HG02610 (cell line): Measurements from ENCODE around the gene SEC31A.
"Not testable (repeated sequence)": the region's sequence is repeated elsewhere in the genome, so short reads cannot be mapped to it uniquely, and the experiment has no call there.

Source experiments
- ATAC-seq: cut with Tn5 transposase; IDR thresholded peaks from one replicate; pipeline ENCODE4 v1.9.1; 2021; ENCODE audit warnings: mild to moderate bottlenecking, moderate library complexity; ENCODE audit not compliant: unreplicated experiment

The SEC31A gene

DNA sequence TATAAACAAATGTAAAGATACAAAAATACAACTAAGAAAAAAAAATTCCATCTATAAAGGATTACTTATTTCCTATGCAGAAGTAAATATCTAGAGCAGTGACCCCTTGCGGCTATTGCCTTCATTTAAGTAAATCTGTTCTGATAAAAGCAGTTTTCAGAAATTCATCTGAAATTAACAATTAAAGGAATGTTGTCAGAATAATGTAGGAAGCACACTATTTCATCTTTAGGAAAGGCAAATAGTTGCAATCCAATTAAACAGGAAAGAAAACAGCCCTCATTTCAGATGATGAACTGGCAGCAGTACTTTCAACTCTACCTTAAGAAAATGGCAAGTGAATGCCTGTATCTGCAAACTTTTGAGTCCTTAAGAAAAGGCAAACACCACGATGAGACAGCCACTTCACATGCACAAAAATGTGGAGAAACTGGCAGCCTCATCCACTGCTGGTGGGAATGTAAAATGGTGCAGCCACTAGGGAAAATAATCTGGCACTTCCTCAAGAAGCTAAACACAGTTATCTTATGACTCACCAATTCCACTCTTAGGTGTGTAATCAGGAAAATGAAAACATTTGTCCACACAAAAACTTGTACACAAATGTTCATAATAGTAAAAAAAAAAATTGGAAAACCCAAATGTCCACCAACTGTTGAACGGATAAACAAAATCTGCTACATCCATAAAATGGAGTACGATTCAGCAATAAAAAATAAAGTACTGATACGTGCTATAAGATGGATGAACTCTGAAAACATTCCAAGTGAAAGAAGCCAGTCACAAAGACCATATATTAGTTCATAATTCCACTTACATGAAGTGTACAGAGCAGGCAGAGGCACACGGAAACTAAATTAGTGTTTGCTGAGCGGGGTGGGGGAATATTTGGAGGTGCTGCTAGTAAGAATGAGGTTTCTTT is 7.6 kb upstream of the SEC31A start:
- no peak for ATAC-seq

- ATAC-seq = no peak
Measured at GRCh38 chr4:82896755-82897154, 5.8 kb upstream of the SEC31A start.

- no peak for ATAC-seq
Measured at GRCh38 chr4:82893942-82894341, 3.0 kb upstream of the SEC31A start.

- ATAC-seq = no peak
Measured at GRCh38 chr4:82892467-82892802, 1.5 kb upstream of the SEC31A start.

DNA sequence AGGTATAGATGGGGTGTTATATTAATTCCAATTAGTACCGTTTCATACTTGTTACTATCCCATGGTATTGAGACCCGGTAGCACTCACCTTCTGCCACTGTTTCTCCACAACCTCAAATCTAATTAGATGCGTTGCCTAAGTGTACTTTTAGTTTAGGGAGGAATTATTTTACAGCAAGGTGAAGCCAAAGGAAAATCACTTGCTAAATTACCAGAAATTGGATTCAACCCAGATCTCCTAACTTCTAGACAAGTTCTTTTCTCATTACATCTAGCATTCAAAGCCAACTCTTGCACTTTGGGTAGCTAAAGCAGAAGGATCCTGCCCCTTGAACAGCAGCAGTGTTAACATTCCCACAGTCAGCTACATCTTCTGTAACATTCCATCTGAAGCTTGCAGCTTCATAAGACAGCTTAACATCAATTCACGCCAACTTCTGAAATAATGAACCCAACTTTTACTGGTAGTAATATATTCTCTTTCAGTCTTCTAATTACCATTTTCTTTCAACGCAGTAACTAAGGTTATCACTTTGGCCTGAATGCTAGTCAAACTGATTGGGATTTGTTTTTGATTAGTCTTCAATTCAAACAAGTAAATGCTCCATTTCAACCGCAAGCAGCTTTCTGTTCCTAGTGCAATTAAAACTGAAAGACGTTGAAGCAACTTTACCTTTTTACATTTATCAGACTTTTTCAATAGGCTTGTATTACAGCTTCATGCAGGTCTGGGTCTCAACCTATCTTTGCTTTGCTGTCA is 934 bp upstream of the SEC31A start:
- no peak for ATAC-seq

GRCh38 chr4:82890528-82890900 is 439 bp downstream of the SEC31A start:
- ATAC-seq = no peak

DNA sequence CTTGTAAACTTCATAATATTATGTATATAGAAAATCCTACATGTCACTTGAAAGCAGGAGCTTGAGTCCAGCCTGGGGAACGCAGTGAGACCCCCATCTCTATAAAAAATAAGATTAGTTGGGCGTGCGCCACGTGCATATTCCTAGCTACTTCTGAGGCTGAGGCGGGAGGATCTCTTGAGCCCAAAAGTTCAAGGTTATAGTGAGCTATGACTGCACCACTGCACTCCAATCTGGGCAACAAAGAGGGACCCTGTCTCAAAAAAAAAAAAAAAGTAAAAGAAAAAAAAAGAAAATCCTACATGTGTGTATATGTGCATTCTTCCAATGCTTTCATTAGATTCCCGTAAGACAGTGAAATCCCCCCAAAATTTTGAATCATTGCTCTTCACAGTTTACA is 1.7 kb downstream of the SEC31A start:
- ATAC-seq = no peak

DNA sequence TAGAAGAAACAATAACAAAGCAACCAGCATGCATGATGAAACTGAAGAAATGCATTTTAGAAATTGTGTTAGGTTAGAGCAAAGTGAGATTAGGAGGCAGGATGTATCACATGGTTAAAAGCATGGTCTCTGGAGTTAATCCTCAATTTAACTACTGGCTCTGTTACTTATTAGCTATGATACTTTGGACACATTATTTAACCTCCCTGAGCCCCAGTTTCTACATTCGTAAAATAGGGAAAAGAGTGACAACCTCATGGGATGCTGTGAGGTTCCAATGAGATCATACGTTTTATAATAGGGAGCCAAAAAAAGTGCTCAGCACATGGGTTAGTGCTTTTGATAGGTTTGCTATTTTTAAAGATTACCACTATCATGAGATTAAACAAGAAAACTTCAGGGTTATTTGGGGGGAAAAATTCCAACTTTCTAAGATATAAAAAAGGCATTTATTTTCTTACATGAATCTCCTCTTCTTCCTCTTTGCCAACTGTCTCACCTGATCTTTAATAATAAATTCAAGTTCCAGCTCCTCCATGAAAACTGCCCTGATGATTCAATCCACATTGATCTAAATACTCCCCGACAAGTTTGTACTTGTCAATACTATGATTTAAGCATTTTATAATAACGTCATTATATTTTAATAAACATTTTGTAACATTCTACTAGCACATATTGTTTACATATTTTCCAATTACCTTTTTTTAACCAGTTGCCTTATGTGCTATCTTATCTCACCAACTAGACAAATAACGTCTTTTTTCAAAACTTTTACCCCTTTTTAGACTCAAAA is 4.6 kb downstream of the SEC31A start:
- ATAC-seq = no peak

GRCh38 chr4:82885410-82885809 is 5.5 kb downstream of the SEC31A start:
- ATAC-seq = no peak

- ATAC-seq = no peak
Measured at GRCh38 chr4:82868572-82868971, 22.4 kb downstream of the SEC31A start.

DNA sequence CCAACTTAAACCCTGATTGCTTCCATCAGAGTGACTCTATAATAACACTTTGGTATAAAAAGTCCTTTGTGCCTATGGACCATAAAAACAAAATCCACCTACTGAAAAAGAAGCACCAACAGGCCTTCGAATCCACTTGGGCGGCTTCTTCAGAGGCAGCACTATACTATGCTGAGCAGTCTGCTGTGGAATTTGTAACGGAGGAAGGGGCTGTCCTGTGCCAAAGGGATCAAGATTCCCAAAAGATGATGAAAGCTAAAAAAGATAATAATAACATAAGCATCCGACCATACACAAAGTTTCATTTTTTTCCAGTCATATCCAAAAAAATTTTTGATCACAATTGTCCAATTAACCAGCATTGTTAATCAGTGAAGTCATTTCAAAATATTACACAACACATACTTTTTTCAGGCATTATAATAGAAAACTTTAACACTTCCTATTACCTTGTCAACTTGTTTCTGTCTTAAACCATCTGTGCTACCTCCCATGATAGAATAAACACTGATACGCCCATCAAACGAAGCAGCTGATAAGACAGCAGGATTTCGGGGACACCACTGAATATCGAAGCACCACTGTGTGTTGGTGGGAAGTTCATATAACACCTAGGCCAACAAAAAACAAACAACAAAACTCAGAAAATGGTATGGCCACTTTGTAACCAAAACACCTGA is 24.1 kb downstream of the SEC31A start:
- no peak for ATAC-seq

GRCh38 chr4:82866033-82866432 is 24.9 kb downstream of the SEC31A start:
- ATAC-seq = not testable (repeated sequence)

DNA sequence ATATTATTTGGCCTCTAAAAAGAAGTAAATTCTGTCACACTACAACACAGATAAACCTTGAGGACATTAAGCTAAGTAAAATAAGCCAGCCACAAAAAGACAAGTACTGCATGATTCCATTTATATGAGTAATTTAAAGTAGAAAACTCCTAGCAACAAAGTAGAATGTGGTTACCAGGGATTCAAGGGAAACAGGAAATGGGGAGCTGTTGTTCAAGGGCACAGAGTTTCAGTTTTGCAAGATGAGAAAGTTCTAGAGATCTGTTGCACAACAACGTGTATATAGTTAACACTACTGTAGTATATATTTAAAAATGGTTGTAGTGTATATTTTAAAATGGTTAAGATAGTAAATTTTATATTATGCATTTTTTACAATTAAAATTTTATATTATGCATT is 25.4 kb downstream of the SEC31A start:
- ATAC-seq = peak; percentile 48

GRCh38 chr4:82864336-82864979 is 26.5 kb downstream of the SEC31A start:
- no peak for ATAC-seq

- no peak for ATAC-seq
Measured at GRCh38 chr4:82861529-82861928, 29.4 kb downstream of the SEC31A start.

- not testable (repeated sequence) for ATAC-seq
Measured at GRCh38 chr4:82860487-82860886, 30.5 kb downstream of the SEC31A start.

DNA sequence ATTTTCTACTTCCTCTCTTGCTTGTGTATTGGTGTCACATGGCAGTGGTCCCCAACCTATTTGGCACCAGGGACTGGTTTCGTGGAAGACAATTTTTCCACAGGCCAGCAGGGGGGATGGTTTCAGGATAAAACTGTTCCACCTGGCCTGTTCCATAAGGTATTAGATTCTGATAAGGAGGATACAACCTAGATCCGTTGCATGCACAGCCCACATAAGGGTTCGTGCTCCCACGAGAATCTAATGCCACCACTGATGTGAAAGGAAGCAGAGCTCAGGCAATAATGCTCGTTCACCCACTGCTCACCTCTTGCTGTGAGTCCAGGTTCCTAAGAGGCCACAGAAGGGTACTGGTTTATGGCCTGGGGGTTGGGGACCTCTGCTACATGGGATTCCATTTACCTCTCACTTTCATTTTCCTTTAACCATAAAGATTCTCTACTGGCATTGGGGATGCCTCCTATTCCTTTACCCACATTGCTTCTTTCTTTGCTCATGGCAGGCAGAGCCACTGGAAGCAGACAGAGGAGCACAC is 38.1 kb downstream of the SEC31A start:
- no peak for ATAC-seq

DNA sequence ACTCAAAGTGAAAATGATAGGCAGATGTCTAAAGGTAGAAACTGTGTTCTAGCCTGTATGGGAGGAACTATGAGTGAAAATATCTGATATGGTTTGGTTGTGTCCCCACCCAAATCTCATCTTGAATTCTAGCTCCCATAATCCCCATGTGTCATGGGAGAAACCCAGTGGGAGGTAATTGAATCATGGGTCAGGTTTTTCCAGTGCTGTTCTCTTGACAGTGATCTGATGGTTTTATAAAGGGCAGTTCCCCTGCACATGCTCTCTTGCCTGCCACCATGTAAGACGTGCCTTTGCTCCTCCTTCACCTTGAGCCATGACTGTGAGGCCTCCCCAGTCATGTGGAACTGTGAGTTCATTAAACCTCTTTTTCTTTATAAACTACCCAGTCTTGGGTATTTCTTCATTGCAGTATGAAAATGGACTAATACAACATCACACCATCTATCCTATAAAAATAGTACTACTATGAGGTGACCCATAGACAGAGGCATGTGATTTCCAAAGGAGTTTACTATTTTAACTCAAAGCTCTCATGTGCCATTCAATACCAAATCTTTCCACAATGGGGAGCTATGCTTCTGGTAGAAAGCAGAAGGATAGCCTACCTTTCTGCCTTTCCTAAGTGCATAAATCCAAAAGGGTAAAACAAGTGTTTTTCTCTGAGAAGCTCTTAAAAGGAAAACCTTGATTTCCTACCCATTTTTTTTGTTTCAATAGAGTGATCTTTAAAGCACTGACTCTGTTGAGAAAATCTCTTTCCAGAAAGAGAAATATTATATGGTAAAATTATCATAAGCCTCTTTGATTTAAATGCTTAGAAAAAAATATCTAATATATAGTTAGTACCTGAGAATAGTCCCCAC is 38.8 kb downstream of the SEC31A start:
- no peak for ATAC-seq

- no peak for ATAC-seq
Measured at GRCh38 chr4:82851318-82851717, 39.6 kb downstream of the SEC31A start.
